ENCODE data around the gene CRTC3.
"Not testable (repeated sequence)": the region's sequence is repeated elsewhere in the genome, so short reads cannot be mapped to it uniquely, and the experiment has no call there.

The CRTC3 gene

DNA sequence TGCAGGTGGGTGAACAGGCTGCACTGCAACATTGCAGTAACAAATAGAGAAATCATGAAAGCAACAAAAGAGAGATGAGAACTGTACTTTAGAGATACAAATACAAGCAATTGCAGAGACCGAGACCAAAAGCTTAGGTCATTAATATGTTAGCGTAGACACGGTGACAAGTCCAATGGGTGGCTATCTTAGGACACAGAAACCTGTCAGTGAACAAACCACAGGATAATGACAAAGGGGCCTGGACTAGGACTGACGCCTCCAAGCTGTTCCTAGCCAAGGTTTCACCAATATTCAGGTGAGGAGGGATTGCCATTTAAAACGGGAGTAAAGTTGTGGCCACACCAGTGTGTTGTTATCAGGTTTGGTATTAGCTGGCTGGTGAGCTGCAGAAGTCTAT lies 145.7 kb downstream of the CRTC3 start:
- DNase-seq (ENCODE audit: low read depth, low spot score): no peak

- no peak for DNase-seq (ENCODE audit: low read depth, low spot score)
Observed at GRCh38 chr15:90677807-90678790, 148.4 kb downstream of the CRTC3 start.

DNA sequence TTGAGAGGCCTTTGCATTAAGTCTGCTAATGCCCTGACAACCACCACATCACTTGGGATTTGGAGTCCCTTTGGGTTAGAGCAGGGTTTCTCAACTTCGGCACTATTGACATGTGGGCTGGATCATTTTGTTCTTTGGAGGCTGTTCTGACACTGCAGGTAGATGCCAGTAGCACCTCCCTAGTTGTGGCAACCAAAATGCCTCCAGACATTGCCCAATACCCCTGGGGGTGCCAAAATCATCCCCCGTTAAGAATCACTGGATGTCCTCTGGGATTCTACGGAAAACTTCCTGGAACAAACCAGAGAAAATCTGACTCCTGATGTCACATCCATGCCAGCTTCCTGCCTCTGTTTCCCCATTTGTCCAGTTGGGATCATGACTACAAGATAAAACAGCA lies 150.2 kb downstream of the CRTC3 start:
- no peak for DNase-seq (ENCODE audit: low read depth, low spot score)

- peak; percentile 79 for DNase-seq (ENCODE audit: low read depth, low spot score)
Observed at GRCh38 chr15:90680371-90680935, 150.7 kb downstream of the CRTC3 start.

- DNase-seq (ENCODE audit: low read depth, low spot score): no peak
Observed at GRCh38 chr15:90681056-90681455, 151.3 kb downstream of the CRTC3 start.

GRCh38 chr15:90681480-90681879 lies 151.8 kb downstream of the CRTC3 start:
- DNase-seq (ENCODE audit: low read depth, low spot score): no peak

DNA sequence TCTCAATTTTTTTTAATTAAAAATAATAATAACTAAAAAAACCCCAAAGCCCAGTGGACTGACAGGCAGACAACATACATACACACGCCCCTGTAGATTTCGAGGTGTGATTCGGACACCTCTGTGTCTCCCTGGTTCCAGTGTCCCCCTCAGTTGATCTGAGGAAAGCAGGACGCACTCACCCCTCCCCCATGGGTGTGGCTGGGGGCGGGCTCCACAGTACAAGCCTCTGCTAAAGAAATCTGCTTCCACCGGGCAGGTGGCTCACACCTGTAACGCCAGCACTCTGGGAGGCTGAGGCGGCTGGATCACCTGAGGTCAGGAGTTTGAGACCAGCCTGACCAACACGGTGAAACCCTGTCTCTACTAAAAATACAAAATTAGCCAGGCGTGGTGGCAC lies 153.6 kb downstream of the CRTC3 start:
- no peak for DNase-seq (ENCODE audit: low read depth, low spot score)

DNA sequence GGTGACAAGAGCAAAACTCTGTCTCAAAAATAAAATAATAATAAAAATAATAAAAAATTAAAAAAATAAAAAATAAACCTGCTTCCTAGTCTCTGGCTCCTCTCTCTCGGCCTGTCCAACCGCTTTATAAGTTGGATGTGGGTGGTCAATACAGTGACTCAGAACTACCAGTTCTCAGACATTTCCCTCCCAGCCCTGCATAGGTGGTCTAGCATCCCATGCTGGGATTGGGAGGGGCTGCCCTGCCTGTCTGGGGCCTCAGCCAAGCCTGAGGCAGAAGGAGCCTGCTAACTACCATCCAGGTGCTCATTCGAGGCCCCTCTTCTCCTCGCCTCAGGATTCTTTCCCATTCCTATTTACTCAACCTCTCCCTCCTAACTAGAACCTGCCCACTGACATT lies 154.2 kb downstream of the CRTC3 start:
- no peak for DNase-seq (ENCODE audit: low read depth, low spot score)

- DNase-seq (ENCODE audit: low read depth, low spot score): no peak
Observed at GRCh38 chr15:90684281-90684680, 154.6 kb downstream of the CRTC3 start.

- DNase-seq (ENCODE audit: low read depth, low spot score): no peak
Observed at GRCh38 chr15:90685591-90686434, 156.1 kb downstream of the CRTC3 start.

DNA sequence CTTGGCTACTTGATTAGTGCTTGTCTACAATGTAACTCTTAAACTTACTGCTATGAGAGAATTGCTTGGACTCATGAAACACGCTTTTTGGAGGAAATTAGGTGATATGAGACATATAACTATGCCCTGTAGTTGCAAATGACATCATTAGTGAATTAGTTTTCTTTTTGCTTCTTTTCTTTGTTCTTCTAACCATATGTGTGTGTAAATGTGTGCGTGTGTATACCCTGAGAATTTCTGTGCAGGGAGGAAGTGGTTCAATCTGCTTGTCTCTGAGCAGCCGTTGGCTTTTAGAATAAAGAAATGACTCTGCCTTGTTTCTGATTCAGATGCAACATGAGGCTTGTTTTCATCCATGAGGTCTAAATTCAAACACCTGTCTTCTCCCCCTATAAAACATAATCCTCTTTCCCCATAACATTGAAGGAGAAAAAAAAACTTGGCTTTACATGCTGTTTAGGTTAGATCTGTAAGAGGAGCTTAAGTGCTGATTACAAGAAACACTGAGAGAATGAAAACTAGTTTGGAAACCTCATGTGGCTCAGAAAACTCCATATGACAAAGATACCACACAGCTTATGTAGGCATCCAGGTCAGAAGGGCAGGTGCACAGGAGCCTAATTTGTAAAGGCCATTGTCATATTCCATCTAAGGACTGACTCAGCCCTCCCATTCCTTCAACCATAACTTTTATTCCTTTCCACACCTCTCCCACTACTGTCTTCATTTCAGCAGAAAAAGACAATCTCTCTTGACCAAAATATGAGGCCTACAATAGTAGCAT lies 156.9 kb downstream of the CRTC3 start:
- DNase-seq (ENCODE audit: low read depth, low spot score): no peak

DNA sequence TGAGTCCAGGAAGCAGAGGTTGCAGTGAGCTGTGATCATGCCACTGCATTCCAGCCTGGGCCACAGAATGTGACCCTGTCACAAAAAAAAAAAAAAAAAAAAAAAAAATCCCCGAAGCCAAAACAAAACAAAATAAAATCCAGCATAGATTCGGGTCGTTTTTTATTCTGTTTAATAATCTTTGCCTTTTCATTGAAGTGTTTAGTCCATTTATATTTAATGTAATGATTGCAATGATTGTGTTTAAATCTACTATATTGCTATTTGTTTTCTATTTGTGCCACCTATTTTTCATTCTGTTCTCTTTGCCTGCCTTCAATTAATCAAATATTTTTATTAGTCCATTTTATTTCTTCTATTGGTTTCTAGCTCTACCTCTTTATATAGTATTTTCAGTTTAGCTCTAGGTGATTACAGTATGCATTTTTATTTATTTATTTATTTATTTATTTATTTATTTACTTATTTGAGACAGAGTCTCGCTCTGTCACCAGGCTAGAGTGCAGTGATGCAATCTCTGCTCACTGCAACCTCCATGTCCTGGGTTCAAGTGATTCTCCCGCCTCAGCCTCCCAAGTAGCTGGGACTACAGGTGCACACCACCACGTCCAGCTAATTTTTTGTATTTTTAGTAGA lies 159.7 kb downstream of the CRTC3 start:
- DNase-seq (ENCODE audit: low read depth, low spot score): not testable (repeated sequence)

- no peak for DNase-seq (ENCODE audit: low read depth, low spot score)
Observed at GRCh38 chr15:90690585-90690984, 160.9 kb downstream of the CRTC3 start.

DNA sequence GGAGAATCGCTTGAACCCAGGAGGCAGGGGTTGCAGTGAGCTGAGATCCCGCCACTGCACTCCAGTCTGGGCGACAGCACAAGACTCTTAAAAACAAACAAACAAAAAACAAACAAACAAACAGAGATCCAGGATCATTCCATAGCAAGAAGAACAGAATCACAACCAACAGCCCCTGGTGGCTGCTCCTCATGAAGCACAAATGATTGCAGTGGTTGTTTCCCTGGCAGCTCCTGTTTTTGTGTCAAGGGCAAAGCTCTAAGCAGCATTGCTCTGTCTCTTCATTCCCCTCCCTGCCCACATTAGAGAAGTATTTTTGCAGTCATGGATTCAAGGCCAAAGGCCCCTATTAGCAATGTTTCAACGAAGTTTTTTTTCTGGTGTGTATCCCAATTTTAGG lies 161.6 kb downstream of the CRTC3 start:
- no peak for DNase-seq (ENCODE audit: low read depth, low spot score)

- no peak for DNase-seq (ENCODE audit: low read depth, low spot score)
Observed at GRCh38 chr15:90691982-90692773, 162.5 kb downstream of the CRTC3 start.
